CD4-positive, alpha-beta T cell treated with Interleukin-6 for 4 hours (primary cell): ENCODE results near the gene AMOTL2.

Source experiments
- DNase-seq: peaks from one replicate; pipeline ENCODE4 v3.0.0-alpha.2; 2020; ENCODE audit warnings: mixed read lengths

The AMOTL2 gene

DNA sequence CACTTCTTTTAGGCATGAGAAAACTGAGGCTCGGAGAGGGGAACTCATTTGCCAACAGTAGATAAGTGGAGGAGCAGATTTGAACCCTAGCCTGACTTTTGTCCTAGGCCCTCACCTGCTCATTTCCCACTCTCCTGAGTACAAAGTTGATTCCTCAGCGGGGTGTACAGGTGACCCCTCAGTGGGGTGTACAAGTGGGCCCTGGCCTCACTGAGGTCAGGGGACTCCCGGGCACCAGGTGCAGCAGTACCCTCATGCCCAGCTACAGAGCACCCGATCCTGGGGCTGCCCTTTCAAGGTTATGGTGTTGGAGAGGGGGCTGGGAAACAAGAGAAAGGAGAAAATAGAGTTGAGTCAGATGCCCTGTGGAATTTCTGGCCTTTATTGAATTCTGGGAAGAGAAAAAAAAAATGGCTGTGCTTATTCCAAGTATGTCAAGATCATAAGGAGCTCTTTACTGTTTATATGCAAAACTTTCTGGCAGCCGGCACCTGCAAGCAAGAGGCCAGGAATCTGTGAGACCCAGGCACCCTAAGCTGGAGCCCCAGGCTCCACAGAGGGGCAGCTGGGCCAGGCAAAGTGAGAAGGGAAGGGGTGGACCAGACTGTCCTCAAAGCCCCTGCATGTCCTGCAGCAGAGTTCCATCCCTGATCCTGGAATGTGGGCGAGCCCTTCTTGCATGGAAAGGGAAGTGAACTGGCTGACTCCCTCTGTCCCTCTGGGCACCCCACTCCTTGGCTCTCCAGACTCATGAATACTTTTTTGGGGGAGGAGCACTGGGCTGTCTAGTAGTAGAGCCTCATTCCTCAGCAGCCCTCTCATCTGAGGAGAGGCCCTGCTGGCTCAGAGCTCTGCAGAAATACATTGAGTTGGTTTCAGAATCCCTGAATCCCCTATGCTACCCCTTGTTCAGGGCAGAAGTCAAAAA is 43.1 kb downstream of the AMOTL2 start:
- DNase-seq: no peak

DNA sequence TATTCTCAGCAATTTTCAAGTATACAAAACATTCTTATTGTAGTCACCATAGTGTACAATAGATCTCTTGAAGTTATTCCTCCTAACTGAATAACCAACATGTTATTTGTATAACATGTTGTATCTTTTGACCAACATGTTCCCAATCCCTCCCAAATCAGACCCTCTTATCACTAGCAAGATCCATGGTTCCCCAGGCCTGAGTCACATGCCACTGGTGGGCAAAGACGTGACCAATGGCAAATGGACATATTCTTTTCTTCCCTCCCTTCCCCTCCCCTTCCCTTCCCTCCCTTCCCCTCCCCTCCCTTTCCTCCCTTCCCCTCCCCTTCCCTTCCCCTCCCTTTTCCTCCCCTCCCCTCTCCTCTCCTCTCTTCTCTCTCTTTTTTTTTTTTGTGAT is 45.4 kb downstream of the AMOTL2 start:
- no peak for DNase-seq

DNA sequence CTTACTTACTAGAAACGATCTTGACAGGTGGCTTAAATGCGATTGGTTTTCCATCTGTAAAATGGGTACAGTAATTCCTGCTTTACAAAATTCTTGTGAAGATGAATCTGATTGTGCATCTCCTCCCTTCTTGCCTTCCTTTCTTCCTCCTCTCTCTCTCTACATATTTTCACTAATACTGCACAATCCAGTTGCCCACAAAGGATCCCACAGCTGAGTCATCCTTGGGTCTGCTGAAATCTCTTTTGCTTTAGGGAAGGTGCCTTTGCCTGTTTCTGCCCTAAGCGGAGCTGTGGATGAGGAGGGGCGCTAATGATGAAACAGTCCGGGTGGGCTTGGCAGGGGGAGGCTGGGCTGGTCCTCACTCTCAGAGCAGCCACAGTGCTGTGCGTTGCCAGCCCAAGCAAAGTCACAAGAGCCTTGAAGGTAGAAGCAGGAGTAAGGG is 46.1 kb downstream of the AMOTL2 start:
- DNase-seq: no peak

DNA sequence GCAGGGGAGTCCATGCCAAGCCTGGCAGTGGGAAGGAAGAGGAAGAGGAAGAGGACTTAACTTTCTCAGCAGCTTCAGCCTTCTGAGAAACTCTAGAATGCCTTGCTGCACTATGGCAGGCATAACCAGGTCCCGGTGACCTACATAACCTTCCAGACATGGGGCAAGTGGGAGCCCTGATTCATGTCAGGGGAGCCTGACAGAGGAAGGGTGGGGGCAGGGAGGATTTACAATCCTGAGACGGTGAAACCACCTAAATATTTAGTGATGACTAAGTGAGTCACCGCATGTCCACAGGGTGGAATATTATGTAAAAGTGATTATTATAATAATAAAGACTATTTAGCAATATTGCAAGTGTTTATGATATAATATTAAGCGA is 46.7 kb downstream of the AMOTL2 start:
- no peak for DNase-seq

DNA sequence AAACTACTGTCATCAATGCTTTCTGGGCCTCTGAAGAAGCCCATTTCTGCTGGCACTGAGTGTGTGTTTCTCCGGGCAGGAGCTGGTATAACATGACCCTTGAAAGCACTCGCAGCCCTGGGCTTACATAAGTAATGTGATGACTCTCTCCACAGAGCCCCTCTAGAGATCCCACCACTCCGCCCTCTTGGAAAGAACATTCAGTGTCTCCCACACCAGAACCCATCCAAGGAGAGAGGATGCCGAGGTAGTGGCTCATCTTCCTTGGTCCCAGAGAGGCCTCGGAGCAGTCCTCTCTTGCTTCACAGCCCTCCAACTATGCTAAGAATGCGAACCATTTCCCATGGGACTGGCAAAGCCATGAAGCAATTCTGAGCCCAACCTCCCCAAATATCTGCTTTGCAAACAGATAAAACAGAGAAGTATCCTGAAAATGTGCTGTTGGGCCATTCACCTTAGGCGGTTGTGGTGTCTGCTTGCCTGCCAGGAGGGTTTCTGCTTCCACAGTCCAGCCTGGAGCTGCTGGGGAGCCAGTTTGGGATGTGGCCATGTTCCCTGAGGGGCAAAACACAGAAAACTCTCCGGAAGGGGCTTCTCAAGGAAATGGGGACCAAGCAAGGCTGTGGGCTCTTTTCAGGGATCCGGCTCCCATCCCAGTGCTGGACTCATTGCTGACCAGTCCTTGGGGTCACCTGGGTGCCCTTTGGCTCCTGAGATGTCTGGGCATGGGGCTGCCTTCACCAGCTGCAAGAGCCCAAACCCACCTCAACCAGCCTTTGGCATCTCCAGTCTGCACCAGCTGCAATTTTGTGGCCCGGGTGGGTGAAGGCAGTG is 47.3 kb downstream of the AMOTL2 start:
- no peak for DNase-seq

DNA sequence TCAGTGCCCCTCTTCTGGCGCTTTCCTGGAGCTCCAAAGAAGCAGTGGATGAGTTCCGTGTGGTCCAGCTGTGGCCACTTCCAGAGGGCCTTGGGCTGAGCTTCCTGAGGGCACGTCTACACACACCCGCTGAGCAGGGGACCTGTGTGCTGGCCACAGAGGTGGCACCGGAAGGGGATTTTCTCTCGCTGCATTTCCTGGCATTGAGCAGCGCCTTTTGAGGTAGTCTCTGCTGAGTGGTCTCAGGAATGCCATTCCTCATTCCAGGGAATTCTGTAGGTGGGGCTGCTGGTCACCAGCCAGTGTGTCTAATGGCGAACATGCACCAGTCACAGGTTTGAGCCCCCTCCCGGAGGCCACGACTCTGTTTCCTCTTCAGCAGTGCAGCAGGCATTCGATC is 48.1 kb downstream of the AMOTL2 start:
- no peak for DNase-seq

DNA sequence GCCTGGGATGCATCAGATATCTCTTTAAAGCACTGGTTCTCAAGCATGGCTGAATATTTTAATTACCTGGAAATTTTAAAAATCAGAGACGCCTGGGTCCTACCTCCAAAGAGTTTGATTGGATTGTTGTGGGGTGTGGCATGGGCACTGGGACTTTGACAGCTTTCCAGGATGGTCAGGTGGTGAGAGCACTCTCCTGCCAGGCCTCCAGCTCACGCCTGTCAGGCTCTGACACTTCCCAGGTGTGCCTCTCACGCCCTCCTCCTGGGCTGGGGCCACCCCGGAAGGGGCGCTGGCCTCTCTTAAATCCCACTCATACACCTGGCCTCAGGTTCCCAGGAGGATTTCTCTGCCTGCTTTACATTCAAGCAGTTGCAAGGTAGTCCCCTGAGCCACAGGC is 48.5 kb downstream of the AMOTL2 start:
- no peak for DNase-seq

DNA sequence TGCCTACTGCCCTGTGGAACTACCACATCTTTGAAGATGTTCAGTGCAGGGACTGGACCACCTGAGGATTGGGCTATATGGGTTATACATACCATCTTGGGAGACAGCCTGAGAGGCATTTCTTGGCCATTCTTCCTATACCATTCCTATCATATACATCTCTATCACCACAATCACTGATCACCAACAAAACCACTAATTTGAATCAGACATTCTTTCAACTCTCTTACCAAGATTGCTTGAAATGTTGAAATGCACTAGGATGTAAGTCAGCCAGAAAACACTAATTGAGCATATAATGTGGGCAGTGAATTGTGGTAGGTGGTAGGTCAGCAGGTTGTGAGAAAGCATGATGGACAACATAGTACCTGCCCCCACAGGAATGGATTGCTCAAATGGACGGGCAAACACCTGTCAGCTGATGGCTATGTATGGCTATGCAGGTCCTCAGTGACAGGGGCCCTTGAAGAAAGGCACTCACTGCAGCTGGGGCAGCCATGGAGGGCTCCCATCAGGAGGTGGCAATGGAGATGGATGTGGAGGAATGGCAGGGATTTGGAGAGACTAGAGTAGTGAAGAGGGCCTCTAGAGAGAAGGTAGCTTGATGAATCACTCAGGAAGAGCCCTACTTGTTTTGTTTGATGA is 49.1 kb downstream of the AMOTL2 start:
- no peak for DNase-seq

DNA sequence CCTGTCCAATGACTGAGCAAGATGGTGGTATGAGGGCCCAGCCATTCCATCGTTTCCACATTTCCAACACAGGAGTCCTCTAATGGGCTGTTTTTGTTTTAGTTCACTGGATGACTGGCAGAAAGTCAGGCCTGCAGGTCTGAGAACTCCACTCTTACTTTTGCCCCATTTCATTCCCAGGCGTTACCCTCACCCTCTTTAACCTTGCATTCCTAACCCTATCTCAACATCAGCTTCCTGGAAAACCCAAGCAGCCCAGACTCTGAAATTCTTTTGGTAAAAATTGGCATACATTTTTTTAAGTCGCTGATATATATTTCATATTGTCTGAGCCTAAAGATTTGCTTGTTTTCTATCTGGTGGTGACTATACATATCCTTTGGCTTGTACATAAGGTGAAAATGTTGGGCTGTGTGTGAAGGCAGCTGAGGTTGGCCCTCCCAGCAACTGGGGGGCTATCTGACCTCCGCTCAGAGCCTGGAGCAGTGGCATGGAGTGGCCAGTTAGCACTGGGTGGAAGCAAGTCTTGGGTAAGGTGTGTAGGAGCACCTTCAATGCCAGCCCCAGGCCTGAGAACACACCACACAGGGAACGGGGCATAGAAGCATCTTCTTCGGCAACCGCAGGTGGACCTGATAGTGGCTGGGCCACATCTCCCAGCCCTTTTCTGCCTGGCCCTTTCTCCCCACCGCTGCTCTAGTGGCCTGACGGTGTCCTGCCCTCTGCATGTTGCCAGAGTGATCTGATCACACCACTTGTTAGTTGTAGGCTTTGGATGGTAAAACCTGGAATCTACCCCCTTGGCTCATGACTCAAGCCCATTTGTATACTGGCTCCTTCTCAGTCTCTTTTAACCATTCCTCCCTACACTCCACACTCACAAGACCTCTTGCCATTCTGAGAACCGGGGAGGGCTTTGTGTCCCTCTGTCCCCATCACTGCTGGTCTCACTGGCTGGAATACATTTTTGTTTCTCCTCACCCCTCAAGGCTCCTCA is 50.0 kb downstream of the AMOTL2 start:
- DNase-seq: no peak

DNA sequence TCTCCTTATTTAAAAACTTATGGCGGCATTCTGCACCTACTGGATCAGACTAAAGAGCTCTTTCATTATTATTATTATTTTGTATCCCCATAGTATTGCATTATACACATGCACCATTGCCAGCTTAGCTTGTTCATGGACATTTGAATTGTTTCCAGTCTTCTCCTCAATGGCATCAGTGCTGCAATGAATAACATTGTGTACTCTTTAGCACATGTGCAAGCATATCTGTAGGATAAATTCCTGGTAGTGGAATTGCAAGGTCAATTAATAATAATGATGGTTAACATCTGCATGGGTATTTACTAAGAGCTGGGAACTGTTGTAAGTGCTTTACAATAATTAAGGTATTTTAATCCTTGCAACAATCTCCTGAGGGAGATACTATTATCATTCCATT is 52.0 kb downstream of the AMOTL2 start:
- no peak for DNase-seq

DNA sequence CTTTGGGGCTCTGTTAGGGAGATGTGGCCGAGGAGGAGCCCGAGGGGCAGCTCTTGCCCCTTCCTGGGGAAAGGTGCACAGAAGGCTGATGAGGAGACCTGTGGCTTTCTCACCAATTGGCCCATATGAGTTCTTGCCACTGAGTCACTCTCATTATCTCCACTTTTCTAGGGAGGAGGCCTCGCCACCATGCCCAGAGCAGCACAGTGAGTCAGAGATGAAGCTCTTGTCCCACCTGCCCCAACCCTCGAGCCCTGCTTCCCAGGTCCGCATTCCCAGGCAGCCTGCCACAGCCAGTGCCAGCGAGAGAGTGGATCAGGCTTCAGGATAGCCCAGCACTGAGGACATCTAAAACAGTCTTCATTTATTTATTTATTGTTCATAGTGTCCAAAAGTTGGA is 53.5 kb downstream of the AMOTL2 start:
- no peak for DNase-seq

DNA sequence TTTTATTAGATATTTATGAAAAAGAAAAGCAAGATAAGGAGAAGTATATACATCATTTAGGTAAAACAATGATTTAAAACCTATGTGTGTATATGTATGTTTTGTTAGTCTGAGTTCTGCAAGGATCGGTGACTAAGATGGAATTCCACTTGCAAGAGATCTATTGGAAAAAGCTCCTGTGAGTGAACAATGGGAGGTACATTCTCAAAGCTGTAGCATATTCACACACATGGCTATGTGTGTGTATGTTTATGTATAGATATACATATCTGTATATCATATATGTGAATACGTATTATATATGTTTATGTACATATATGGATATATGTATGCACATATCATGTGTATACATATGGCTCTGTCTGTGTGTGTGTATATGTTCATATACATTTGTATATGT is 54.3 kb downstream of the AMOTL2 start:
- DNase-seq: no peak

DNA sequence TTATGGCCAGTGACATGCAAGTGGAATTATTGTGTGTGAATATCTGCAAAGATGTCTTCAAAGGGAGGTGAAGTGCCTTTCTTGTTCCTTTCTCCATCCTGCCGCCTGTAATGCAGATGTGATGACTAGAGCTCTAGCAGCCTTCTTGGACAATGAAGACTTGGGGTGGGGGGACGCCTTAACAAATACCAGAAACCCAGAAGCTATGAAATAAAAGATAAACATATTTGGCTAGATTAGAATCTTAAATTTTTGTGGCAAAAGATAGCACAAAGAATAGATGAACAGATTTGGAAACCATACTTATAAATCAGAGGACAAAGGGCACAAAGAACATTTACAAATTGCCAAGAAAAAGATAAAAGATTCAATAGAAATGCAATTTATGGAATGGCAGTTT is 56.1 kb downstream of the AMOTL2 start:
- DNase-seq: no peak

DNA sequence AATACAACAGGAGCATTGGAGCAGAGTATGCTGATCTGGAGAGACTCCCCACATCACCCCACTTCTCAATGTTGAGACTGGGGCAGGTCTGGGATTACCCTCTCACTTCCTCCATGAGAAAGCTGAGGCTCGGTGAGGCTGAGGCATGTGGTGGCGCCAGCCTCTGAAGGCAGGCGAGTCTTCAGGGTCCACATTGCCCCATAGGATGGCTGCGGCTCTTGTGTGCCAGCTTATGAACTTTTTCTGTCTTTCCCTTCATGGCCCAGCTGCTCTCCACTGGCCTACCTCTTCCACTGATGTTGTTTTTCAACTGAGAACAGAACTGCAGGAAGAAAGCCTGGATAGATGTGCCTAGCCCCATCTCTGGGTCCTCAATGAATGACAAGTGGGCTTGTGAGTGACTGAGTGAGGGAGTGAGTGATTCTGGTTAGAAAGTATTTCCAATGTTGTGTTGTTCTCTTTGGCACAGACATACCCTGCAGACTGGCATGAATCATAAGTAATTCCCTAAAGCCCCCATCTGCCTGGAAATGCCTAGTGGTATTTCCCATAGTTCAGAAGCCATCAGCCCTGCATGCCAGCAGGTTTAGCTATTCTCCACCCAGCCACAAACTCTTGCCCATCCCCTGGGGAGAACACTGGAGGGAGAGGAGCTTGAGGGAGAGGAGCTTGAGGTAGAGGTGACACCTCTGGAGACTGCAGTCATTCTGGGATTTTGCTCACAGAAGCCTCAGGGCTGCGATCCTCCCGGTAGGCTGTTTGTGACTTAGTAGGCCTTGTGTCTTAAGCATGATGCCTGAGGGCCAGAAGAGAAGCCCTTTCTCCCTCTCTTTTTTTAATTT is 56.9 kb downstream of the AMOTL2 start:
- DNase-seq: no peak

DNA sequence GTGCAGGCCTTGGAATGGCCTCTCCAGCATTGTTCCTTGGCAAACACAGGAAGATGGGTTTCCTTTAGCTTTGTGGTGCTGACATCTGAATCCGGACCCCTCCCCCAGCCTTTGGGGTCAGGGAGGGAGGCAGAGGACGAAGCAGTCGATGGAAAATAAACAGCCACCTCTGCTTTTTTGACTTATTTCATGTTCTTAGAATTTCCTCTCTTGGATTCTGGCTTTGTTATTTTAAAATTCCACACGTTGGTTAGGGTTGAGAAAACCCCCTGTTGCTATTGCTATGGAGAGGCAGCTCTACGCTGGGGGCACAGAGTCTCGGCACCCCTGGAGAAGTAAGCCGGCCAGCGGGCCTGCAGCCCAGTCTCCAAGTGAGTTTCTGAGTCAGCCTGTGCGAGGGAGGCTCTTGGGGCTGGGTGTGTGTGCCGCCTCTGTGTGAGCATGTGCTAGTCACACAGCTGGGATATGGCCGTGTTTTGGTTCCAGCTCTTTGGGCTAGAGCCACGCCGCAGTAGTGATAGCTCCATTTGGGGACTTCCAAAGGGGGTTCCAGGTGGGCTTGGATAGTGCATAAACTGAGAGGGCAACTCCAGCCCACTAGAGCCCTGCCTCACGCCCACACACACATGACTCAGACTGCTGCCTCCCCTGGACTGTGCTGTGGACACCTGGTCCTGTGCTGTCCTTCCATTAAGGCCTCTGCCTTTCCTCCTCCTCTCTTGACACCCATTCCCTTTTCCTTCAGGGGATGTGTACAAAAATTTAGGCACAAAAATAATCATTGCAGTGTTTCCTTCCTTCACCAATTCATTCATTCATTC is 58.8 kb downstream of the AMOTL2 start:
- DNase-seq: no peak

DNA sequence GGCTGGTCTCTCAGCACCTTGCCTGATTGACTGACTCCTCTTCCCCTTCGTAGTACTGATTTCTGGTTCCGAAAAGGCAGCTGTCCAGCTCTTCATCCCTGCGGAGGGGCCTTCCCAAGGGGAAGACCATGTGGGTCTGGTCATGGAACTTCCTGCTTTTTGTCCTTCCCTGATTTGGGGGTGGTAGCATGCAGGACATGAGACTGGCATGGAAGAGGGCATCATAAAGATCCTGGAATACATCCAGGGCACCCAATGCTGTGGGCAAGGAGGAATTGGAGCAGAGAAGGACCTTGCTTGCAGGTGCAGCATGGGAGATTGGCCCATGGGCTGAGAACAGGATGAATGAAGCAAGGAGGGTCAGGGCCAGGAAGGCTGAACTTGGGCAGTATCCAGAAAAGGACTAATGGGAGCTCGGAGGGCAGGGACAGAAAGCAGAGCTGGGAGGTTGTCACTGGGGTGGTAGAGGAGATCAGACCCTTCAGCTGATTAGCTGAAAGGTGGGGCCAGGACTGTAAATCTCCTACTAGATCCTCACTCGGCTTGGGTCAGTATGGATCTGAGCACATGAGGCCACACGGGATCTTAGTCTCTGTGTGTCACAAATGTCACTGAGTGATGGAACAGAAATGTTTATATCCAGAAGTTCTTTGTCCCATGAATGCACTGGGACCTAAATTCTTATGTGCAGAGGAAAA is 59.5 kb downstream of the AMOTL2 start:
- DNase-seq: no peak

DNA sequence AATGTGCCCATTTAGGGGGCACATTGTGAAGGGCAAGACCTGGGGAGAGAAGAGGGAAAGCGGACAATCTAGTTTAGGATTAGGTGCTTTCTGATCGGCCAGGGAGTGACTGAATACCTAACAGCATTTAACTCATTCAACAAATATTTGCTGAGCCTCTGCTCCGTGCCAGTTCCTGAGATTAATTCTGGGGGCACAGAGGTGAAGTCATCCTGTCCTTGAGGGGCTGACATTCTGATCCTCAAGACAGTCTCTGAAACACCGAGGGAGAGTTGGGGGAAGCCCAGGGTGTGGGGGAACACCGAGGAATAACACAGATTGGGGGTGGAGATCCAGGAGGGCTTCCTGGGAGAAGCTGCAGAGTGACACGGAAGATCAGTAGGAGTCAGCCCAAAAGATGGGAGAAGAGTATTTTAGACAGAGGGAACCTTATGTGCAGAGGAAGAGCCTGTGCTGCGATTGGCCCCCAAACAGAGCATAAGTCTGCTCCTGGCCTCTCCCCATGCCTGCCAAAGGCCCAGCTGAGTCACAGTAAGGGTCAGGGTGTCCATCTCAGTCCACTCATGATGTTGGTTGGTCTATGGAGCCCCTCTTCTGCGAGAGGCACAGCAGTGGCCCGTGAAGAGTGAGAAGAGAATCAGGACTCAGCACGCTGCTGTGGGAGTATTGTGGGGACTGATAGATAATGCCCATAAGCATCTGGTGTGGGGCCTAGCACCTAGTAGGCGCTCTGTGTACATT is 60.2 kb downstream of the AMOTL2 start:
- no peak for DNase-seq

DNA sequence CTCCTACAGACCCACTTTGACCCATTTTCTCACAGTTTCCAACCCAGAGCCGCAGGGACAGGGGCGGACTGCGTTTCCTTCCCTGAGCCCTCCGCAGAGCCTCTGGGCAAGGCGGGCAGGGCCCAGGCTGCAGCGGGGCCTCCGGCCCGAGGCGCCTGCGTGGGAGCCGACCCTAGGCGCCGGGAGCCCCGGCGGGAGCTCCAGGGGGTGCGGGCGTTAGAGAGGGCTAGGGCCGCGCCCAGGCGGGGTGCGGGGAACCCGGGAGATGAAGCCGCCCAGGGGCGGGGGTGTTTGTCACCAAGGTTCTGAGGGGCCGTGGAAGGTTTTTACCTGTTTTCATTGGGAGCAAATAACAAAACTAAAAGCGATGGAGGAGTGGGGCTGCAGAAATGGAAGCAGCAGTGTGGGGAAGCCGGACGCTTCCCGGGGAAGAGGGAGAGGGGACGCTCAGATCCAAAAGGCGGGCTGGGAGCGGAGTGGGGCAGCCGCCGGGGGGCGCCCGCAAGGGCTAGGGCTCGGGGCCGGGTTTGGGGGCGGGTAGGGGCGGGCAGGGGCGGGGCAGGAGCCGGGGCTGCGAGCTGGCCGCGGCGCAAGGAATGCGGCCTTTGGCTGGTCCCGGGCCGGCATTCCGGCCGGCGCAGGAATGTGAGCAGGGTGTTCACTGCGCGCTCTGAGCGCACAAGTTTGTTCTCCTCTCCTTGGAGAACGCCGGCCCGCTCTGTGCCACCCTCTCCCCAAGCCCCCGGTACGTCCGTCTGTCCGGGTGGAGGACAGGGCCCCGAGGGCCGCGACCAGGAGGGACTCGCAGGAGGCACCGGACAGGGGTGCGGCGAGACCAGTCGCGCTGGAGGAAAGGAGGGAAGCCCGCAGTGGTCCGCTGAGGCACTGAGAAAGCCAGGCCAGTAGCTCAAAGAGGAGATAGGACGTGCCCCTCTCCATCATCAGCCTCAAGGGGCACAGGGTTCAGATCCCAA is 61.1 kb downstream of the AMOTL2 start:
- no peak for DNase-seq
